PC-9 (cell line): ENCODE data around the gene CCNT2. TPM values are rescaled to one million over a fixed set of nuclear protein-coding genes. Genes with fewer than 3 reads are reported as not detected.

Experiments
- BruUV-seq: library from RNA; stranded (reverse); fragments of 400-500 nt; replicated peaks from 2 replicates; lab custom pipeline; 2021; lab: Mats Ljungman, UMichigan
- CTCF ChIA-PET: fragments of 300-600 bp; sonication (Branson Sonifier 250); formaldehyde crosslinking; loops from one replicate; lab custom pipeline; 2022; ENCODE audit warnings: antibody characterized with exemption; lab: Charles Lee
- POLR2A ChIA-PET: fragments of 300-600 bp; sonication (Branson Sonifier 250); formaldehyde crosslinking; loops from one replicate; lab custom pipeline; 2022; ENCODE audit warnings: antibody characterized with exemption; ENCODE audit not compliant: unreplicated experiment; lab: Charles Lee
- DNase-seq, 2 experiments: peaks; one replicate each; pipeline versions ENCODE4 v3.0.0 to v3.0.0-alpha.2; 2015 to 2022; ENCODE audit warnings: mixed read lengths in 1 of 2
- H2AFZ ChIP-seq: fragments of 200-600 bp; sonication (generic); 2 replicates; pipeline ENCODE4 v1.8.1; 2017; ENCODE audit warnings: antibody characterized with exemption
- H3F3A ChIP-seq: fragments of 200-600 bp; sonication (generic); 2 replicates; pipeline ENCODE4 v1.8.1; 2017; ENCODE audit warnings: antibody characterized with exemption, mild to moderate bottlenecking, low read depth; ENCODE audit not compliant: insufficient read depth
- H3K27ac ChIP-seq: fragments of 200-600 bp; sonication (generic); 2 replicates; pipeline ENCODE4 v1.6.1; 2016; ENCODE audit warnings: mixed run types
- H3K27me3 ChIP-seq: fragments of 200-600 bp; sonication (generic); 2 replicates; pipeline ENCODE4 v1.6.1; 2016; ENCODE audit warnings: low read depth, mixed run types; ENCODE audit not compliant: insufficient read depth
- H3K36me3 ChIP-seq: fragments of 200-600 bp; sonication (generic); 2 replicates; pipeline ENCODE4 v1.6.1; 2016; ENCODE audit warnings: low read depth, mixed run types
- H3K4me1 ChIP-seq: fragments of 200-600 bp; sonication (generic); replicated peaks from 2 replicates; pipeline ENCODE4 v1.6.1; 2016; ENCODE audit warnings: mixed run types; ENCODE audit not compliant: insufficient read depth
- H3K4me2 ChIP-seq: fragments of 200-600 bp; sonication (generic); 2 replicates; pipeline ENCODE4 v1.6.1; 2017; ENCODE audit warnings: mixed run types
- H3K4me3 ChIP-seq: fragments of 200-600 bp; sonication (generic); 2 replicates; pipeline ENCODE4 v1.6.1; 2016; ENCODE audit warnings: mixed run types
- H3K79me2 ChIP-seq: fragments of 200-600 bp; sonication (generic); 2 replicates; pipeline ENCODE4 v1.6.1; 2017; ENCODE audit warnings: low read depth, mixed run types
- H3K9me2 ChIP-seq: fragments of 200-600 bp; sonication (generic); 2 replicates; pipeline ENCODE4 v1.8.1; 2017; ENCODE audit warnings: mild to moderate bottlenecking; ENCODE audit not compliant: insufficient read depth
- H3K9me3 ChIP-seq: fragments of 200-600 bp; sonication (generic); 2 replicates; pipeline ENCODE4 v1.8.1; 2016; ENCODE audit warnings: low read depth; ENCODE audit not compliant: insufficient read depth
- H4K20me1 ChIP-seq: fragments of 200-600 bp; sonication (generic); 2 replicates; pipeline ENCODE4 v1.8.1; 2017; ENCODE audit not compliant: insufficient read depth
- EZH2 ChIP-seq: fragments of 200-600 bp; sonication (generic); IDR thresholded peaks from 2 replicates; pipeline ENCODE4 v1.8.0; 2017; ENCODE audit warnings: antibody characterized with exemption, low read depth
- intact Hi-C: fragments of 100-400 bp; cut with micrococcal nuclease; formaldehyde crosslinking; loops from one replicate; pipeline ENCODE4 v1.10.0; 2022; ENCODE audit not compliant: unreplicated experiment
- total RNA-seq: library from RNA; stranded (reverse); gene quantifications from 2 replicates; pipeline ENCODE4 v1.2.3, GENCODE V29; 2021
- TF ChIP-seq, protein P1 (sequence below): fragments of 200-600 bp; sonication (generic); conservative IDR thresholded peaks from 2 replicates; pipeline ENCODE4 v1.6.1; 2017; ENCODE audit warnings: mixed run types, antibody characterized with exemption, mild to moderate bottlenecking, moderate library complexity

CCNT2 gene
- total RNA-seq, 1 experiment from 2014 or later, result 26.2 TPM

DNA sequence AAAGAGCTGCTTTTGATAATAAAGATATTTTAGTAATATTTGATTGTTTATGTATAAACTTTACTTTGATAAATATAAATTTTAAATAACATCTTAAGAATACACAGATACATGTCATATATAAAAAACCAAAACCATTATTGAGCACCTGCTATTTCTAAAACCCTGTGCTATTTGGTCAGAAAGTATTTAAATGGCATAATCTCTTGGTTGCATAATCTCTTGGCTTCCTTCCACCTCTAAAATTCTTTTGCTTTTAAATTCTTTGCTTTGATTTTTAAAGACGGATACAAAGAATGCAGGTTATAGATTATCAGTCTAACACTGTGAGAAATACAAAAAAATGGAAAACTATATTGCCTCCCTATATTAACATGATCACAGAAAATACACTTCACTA lies 43.3 kb upstream of the CCNT2 start:
- intact Hi-C loops, result no loop called here

DNA sequence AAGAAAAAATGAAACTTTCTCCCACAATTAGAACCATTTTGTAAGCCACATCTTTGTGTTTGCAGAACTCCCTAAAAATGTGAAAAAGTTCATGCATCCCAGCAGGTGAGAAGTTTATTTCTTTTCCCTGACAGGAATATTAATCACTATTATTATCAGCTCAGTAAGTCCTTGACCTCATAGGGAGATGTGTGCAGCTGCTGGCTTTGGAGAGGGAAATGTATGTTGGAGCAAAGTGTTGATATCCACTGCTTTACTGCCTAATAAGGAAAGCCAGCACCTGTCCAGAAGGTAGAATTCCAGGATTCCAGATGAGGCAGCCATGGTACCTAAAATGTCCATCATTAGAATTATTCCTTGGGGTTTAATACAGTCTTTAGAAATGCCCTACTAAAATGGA lies 35.8 kb upstream of the CCNT2 start:
- Histone ChIP-seq H3K36me3 (no peaks in the 10 kb centered on the region), H3K9me3 (no peaks in the 10 kb centered on the region), H3K27ac (no peak overlapping the region), H3K4me3 (no peak overlapping the region), H3K4me2 (no peak overlapping the region), H3K4me1 (no peaks in the 10 kb centered on the region), H3K27me3 (no peaks in the 10 kb centered on the region), H3K9me2 (no peaks in the 10 kb centered on the region), H4K20me1 (no peaks in the 10 kb centered on the region), H3K79me2 (no peaks in the 10 kb centered on the region), H3F3A (no peaks in the 10 kb centered on the region), H2AFZ (no peak overlapping the region)
- POLR2A ChIA-PET, result no interaction called here
- intact Hi-C loops, result no loop called here
- TF ChIP-seq, protein P1, sequence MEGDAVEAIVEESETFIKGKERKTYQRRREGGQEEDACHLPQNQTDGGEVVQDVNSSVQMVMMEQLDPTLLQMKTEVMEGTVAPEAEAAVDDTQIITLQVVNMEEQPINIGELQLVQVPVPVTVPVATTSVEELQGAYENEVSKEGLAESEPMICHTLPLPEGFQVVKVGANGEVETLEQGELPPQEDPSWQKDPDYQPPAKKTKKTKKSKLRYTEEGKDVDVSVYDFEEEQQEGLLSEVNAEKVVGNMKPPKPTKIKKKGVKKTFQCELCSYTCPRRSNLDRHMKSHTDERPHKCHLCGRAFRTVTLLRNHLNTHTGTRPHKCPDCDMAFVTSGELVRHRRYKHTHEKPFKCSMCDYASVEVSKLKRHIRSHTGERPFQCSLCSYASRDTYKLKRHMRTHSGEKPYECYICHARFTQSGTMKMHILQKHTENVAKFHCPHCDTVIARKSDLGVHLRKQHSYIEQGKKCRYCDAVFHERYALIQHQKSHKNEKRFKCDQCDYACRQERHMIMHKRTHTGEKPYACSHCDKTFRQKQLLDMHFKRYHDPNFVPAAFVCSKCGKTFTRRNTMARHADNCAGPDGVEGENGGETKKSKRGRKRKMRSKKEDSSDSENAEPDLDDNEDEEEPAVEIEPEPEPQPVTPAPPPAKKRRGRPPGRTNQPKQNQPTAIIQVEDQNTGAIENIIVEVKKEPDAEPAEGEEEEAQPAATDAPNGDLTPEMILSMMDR, result no peak
- no peak for TF ChIP-seq EZH2
- no TSS peak for BruUV-seq
- DNase-seq, result no peak
- CTCF ChIA-PET, result no interaction called here

More for the DNA sequence above, 43.3 kb upstream of the CCNT2 start:
- Histone ChIP-seq H2AFZ (no peak overlapping the region), H3K4me2 (no peak overlapping the region), H3K27me3 (no peaks in the 10 kb centered on the region), H3K4me1 (no peaks in the 10 kb centered on the region), H3K36me3 (no peaks in the 10 kb centered on the region), H3K79me2 (no peaks in the 10 kb centered on the region), H3K27ac (no peak overlapping the region), H3K4me3 (no peak overlapping the region), H3K9me3 (no peaks in the 10 kb centered on the region), H3F3A (no peaks in the 10 kb centered on the region), H4K20me1 (no peaks in the 10 kb centered on the region), H3K9me2 (no peaks in the 10 kb centered on the region; the same call in 1 of the 2 replicates)
- BruUV-seq, result no TSS peak
- TF ChIP-seq, protein P1, result no peak
- TF ChIP-seq EZH2, result no peak
- DNase-seq, result no peak
- ChIA-PET POLR2A (no interaction called here), CTCF (no interaction called here)

DNA sequence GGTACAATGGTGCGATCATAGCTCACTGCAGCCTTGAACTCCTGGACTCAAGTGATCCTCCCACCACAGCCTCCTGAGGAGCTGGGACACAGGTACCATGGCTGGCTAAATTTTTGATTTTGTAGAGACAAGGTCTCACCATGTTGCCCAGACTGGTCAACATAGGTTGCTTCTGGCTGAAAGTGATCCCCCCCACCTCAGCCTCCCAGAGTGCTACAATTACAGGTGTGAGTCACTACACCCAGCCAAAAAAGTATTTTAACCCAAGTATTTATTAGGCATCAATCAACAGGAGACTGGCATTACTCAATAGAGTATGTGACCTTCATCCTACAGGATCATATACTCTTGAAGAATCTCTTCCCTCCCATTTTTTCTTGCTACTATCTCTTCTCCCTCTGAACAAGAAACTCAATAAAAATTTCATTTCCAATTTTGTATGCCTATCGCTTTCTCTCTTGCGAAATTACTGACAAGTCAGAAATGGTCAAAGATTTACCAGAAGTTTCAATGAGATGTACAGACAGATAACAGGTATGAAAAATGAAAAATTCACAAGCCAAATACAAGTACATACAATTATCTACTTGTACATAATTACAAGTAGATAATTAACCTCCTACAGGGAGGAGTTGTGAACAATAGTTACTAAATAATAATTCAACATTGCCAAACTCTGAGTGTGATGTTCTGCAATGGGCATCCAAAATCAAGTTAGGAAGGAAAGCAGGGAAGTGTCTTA lies 34.9 kb upstream of the CCNT2 start:
- BruUV-seq, result no TSS peak
- H4K20me1 ChIP-seq, result no peaks in the 10 kb centered on the region
- no peak overlapping the region for H3K4me3 ChIP-seq
- TF ChIP-seq, protein P1, result no peak
- TF ChIP-seq EZH2, result no peak
- H3K4me1 ChIP-seq, result no peaks in the 10 kb centered on the region
- H2AFZ ChIP-seq, result no peak overlapping the region
- H3K9me3 ChIP-seq, result no peaks in the 10 kb centered on the region
- intact Hi-C loops, result no loop called here
- H3K9me2 ChIP-seq, result no peaks in the 10 kb centered on the region
- no peak overlapping the region for H3K27ac ChIP-seq
- no peak overlapping the region for H3K4me2 ChIP-seq
- ChIA-PET CTCF (no interaction called here), POLR2A (no interaction called here)
- H3F3A ChIP-seq, result no peaks in the 10 kb centered on the region
- no peaks in the 10 kb centered on the region for H3K36me3 ChIP-seq
- no peaks in the 10 kb centered on the region for H3K27me3 ChIP-seq
- H3K79me2 ChIP-seq, result no peaks in the 10 kb centered on the region
- DNase-seq, result no peak
